Naive B cell (primary cell): ENCODE measurements around the gene APOBEC3G. TPM values are rescaled to one million over a fixed set of nuclear protein-coding genes. Genes with fewer than 3 reads are reported as not detected.
"Not testable (repeated sequence)": the region's sequence is repeated elsewhere in the genome, so short reads cannot be mapped to it uniquely, and the experiment has no call there.

Experiments used
- ATAC-seq, 2 donors: fragments of 150-1000 bp; cut with Tn5 transposase; 2 replicates each; pipeline ENCODE4 v1.10.0; 2021; ENCODE audit warnings: low read depth in 2 of 2, mild to moderate bottlenecking in 2 of 2, moderate library complexity in 2 of 2
- DNase-seq: peaks from one replicate; pipeline ENCODE4 v3.0.0; 2022
- H3K27ac Mint-ChIP-seq, 6 donors: one replicate each; pipeline ENCODE4 v1.8.0; 2020 to 2022; ENCODE audit warnings: mild to moderate bottlenecking in 6 of 6, mixed read lengths in 6 of 6, moderate library complexity in 5 of 6, inconsistent platforms in 2 of 6
- H3K27me3 Mint-ChIP-seq, 3 donors: one replicate each; pipeline ENCODE4 v1.8.0; 2021 to 2022; ENCODE audit warnings: mixed read lengths in 3 of 3, mild to moderate bottlenecking in 1 of 3
- H3K36me3 Mint-ChIP-seq, 2 donors: one replicate each; pipeline ENCODE4 v1.8.0; 2020 to 2022; ENCODE audit warnings: mixed read lengths in 2 of 2, inconsistent platforms in 1 of 2, mild to moderate bottlenecking in 1 of 2
- H3K4me1 Mint-ChIP-seq, 3 donors: one replicate each; pipeline ENCODE4 v1.8.0; 2020 to 2022; ENCODE audit warnings: mixed read lengths in 3 of 3, inconsistent platforms in 1 of 3, mild to moderate bottlenecking in 1 of 3, moderate library complexity in 1 of 3
- H3K4me3 Mint-ChIP-seq, 8 donors: one replicate each; pipeline ENCODE4 v1.8.0; 2020 to 2022; ENCODE audit warnings: mild to moderate bottlenecking in 8 of 8, mixed read lengths in 8 of 8, moderate library complexity in 8 of 8, inconsistent platforms in 2 of 8
- H3K9me3 Mint-ChIP-seq, 7 donors: one replicate each; pipeline ENCODE4 v1.8.0; 2020 to 2022; ENCODE audit warnings: mixed read lengths in 7 of 7, mild to moderate bottlenecking in 5 of 7, inconsistent platforms in 2 of 7, moderate library complexity in 1 of 7
- polyA plus RNA-seq, 6 donors: library from polyadenylated mRNA; unstranded; fragments of 300-500 nt; fragmentation: Illumina TruSeq; gene quantifications; one replicate each; pipeline ENCODE4 v1.2.3, GENCODE V29; 2021; ENCODE audit warnings: low read depth in 6 of 6

APOBEC3G gene
- polyA plus RNA-seq, 6 donors from 2014 or later = 87.2 to 136 (median 120) TPM

DNA sequence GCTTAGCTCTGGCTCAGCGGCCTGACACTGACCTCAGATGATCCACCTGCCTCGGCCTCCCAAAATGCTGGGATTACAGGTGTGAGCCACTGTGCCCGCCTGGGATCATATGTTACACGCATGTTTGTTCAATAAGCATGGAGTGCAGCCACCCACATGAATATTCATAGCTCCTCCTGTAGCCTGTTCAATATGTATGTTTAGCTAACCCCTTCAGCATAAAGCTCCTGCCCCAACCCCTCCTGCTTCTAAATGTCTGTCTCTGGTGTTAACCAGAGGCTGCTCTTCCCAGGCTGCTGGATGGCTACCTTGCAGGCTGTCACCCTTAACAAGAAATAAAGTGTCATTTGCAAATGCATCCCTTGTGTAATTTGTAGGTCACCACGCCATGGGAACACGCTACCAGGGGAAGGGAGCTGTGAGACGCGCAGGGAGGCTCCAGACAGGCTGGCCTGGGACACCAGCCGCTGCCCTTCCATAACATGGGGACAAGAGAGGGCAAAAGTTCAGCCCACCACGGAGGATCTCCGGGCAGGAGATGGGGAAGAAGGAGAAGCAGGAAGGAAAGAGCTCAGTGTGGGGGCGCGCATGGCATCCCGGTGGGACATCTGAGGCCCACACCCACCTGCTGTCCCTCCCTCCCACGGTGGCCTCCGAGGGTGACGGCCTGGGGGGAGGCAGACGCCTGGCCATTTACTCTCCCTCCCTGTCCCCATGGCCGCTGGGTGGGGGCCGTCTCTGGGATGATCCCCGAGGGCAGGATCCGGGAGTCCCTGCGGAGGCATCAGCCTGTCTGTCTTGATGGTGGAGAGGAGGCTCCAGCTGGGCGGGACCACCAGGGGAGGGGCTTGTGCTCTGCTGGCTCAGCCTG is 685 bp upstream of the APOBEC3G start:
- not testable (repeated sequence) for DNase-seq, ATAC-seq, H3K27me3 Mint-ChIP-seq, H3K9me3 Mint-ChIP-seq
- Mint-ChIP-seq H3K4me3 (peak overlapping the region; percentile 87 to 96 (median 93)), H3K4me1 (peaks cover 53 to 84% (median 70%) of the 10 kb centered on the region in 3 donors), H3K36me3 (peaks cover 10 to 12% of the 10 kb centered on the region in 2 donors), H3K27ac (peak overlapping the region; percentile 89 to 99 (median 96))

DNA sequence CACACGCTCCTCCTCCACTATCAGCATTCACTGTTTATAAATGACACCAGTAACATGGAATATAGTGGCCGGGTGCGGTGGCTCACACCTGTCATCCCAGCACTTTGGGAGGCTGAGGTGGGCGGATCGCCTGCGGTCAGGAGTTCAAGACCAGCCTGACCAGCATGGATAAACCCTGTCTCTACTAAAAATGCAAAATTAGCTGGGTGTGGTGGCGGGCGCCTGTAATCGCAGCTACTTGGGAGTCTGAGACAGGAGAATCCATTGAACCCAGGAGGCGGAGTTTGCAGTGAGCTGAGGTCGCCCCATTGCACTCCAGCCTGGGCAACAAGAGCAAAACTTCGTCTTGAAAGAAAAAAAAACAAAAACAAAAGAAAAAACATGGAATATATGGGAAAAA is 837 bp downstream of the APOBEC3G start:
- H3K4me1 Mint-ChIP-seq = peaks cover 52 to 83% (median 73%) of the 10 kb centered on the region in 3 donors
- H3K27me3 Mint-ChIP-seq, H3K9me3 Mint-ChIP-seq, ATAC-seq, DNase-seq: not testable (repeated sequence)
- H3K4me3 Mint-ChIP-seq = peak overlapping the region; percentile 87 to 96 (median 93)
- peak overlapping the region; percentile 93 to 98 (median 96) for H3K27ac Mint-ChIP-seq
- peaks cover 11 to 12% of the 10 kb centered on the region in 2 donors for H3K36me3 Mint-ChIP-seq

DNA sequence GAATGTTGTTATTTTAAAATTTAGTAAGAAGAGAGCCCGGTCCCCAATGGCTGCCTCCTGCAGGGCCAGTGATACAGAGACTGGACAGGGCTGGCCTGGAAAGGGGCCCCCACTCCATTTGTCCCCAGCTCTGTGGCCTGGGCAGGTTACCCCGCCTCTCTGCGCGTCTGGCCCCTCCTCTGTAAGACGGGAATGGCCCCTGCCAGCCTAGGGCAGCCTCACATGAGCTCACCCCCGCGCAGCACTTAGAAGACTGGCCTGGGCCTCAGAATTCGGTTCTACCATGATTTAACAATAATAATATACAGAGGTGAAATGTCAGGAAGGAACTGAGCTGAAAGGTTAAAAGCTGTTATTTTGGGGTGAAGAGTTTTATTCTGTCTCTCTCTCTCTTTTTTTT is 1.3 kb downstream of the APOBEC3G start:
- H3K4me1 Mint-ChIP-seq = peaks cover 51 to 78% (median 73%) of the 10 kb centered on the region in 3 donors
- peak overlapping the region; percentile 87 to 96 (median 93) for H3K4me3 Mint-ChIP-seq
- H3K27ac Mint-ChIP-seq = peak overlapping the region; percentile 49 to 98 (median 96)
- DNase-seq (no peak), ATAC-seq (no peak)
- no peaks in the 10 kb centered on the region for H3K9me3 Mint-ChIP-seq
- H3K27me3 Mint-ChIP-seq = no peaks in the 10 kb centered on the region
- H3K36me3 Mint-ChIP-seq = peaks cover 11 to 12% of the 10 kb centered on the region in 2 donors

DNA sequence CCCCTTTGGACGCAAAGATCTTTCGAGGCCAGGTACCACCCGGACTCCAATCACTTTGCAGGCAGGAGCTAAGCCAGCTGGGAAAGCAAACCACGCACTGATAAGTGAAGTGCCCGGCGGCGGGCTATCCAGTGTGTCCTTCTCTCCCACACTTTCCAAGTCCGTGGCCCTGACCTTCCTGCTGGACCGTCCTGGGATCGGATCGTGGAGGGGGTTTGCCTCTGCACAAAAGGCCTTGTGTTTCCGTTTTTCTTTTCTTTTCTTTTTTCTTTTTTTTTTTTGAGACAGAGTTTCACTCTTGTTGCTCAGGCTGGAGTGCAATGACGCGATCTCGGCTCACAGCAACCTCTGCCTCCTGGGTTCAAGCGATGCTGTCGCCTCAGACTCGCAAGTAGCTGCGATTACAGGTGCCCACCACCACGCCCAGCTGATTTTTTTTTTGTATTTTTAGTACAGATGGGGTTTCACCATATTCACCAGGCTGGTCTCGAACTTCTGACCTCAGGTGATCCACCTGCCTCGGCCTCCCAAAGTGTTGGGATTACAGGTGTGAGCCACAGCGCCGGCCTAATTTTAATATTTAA is 2.1 kb downstream of the APOBEC3G start:
- H3K4me3 Mint-ChIP-seq = peak overlapping the region in 7 of 8 donors; percentile 22 to 95 (median 93)
- not testable (repeated sequence) for ATAC-seq, H3K27me3 Mint-ChIP-seq, DNase-seq, H3K9me3 Mint-ChIP-seq
- H3K36me3 Mint-ChIP-seq = peaks cover 11 to 12% of the 10 kb centered on the region in 2 donors
- peak overlapping the region in 5 of 6 donors; percentile 62 to 98 (median 96) for H3K27ac Mint-ChIP-seq
- H3K4me1 Mint-ChIP-seq = peaks cover 46 to 70% (median 65%) of the 10 kb centered on the region in 3 donors

DNA sequence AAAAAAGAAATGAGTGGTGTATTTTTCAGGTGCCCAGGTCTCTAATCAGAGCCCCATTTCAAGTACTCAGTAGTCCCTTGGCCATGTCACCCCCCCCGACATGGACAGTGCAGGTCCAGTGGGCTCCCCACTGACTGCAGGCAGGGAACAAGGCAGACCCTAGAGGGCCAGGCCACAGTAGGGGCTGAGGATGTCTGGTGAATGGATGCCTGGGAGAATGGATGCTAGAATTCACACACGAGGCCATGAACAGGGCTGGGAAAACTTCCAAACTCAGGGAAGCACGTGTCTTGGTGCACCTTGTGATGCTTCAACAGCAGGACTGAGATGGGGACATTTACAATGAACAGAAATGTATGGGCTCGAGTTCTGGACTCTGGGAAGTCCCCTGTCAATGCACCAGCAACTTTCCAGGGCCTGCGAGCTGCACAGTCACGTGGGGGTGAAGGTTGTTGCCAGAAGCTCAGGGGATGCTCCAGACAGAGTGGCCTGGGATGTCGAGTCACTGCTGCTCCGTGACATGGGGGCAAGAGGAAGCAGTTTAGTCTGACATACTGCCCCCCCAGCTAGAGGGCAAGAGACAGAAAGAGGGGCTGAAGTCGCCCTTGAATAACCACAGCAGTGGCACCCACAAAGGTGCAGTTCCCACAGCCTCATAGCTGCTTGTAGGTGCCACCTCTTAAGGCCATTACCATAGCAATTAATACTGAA is 3.1 kb downstream of the APOBEC3G start:
- DNase-seq = peak; percentile 57

DNA sequence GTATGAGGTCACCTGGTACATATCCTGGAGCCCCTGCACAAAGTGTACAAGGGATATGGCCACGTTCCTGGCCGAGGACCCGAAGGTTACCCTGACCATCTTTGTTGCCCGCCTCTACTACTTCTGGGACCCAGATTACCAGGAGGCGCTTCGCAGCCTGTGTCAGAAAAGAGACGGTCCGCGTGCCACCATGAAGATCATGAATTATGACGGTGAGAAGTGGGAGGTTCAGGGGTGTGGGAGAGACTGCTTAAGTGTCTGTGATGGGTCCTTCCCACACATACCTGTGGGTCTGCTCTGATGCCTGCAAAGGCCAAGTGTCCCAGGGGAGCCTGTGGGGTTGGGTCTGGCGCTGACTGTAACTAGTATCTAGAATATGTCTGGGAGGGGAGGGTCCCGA is 3.9 kb downstream of the APOBEC3G start:
- no peak for ATAC-seq

More for the DNA sequence above, 3.1 kb downstream of the APOBEC3G start:
- Mint-ChIP-seq H3K27ac (peak overlapping the region; percentile 82 to 98 (median 91)), H3K4me1 (peaks cover 42 to 60% (median 58%) of the 10 kb centered on the region in 3 donors), H3K4me3 (peak overlapping the region; percentile 38 to 86 (median 75)), H3K27me3 (no peaks in the 10 kb centered on the region), H3K9me3 (no peaks in the 10 kb centered on the region), H3K36me3 (peaks cover 11 to 12% of the 10 kb centered on the region in 2 donors)
- ATAC-seq = peak; percentile 60 to 64

DNA sequence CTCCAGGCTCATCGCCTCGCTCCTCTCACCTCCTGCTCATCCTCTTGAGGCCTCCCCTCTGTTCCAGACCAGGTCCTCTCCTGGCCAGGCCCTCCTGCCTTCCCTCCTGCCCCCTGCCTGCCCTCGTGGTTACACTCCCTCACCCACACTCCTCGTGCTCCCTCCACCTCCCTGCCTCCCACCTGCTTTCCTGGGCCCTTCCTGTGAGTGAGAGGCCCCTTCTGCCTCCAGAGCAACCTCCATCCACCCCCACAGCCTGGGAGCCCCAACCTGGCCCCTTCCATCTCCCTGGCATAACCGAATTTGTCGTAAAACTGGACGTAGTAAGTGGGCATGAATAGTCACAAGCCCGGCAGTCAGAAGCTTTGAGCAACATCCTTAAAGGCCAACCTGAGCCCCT is 4.5 kb downstream of the APOBEC3G start:
- DNase-seq (no peak), ATAC-seq (no peak)
- peak overlapping the region in 4 of 6 donors; percentile 18 to 98 (median 67) for H3K27ac Mint-ChIP-seq
- H3K36me3 Mint-ChIP-seq = peaks cover 11 to 18% of the 10 kb centered on the region in 2 donors
- H3K9me3 Mint-ChIP-seq = no peaks in the 10 kb centered on the region
- peaks cover 31 to 51% (median 49%) of the 10 kb centered on the region in 3 donors for H3K4me1 Mint-ChIP-seq
- peak overlapping the region in 4 of 8 donors; percentile 45 to 75 (median 57) for H3K4me3 Mint-ChIP-seq
- no peaks in the 10 kb centered on the region for H3K27me3 Mint-ChIP-seq

More for the DNA sequence above, 3.9 kb downstream of the APOBEC3G start:
- Mint-ChIP-seq H3K36me3 (peaks cover 11 to 13% of the 10 kb centered on the region in 2 donors), H3K9me3 (no peaks in the 10 kb centered on the region), H3K27ac (peak overlapping the region in 5 of 6 donors; percentile 43 to 98 (median 94)), H3K27me3 (no peaks in the 10 kb centered on the region), H3K4me1 (peaks cover 36 to 54% (median 51%) of the 10 kb centered on the region in 3 donors), H3K4me3 (peak overlapping the region in 5 of 8 donors; percentile 21 to 86 (median 45))
- no peak for DNase-seq

DNA sequence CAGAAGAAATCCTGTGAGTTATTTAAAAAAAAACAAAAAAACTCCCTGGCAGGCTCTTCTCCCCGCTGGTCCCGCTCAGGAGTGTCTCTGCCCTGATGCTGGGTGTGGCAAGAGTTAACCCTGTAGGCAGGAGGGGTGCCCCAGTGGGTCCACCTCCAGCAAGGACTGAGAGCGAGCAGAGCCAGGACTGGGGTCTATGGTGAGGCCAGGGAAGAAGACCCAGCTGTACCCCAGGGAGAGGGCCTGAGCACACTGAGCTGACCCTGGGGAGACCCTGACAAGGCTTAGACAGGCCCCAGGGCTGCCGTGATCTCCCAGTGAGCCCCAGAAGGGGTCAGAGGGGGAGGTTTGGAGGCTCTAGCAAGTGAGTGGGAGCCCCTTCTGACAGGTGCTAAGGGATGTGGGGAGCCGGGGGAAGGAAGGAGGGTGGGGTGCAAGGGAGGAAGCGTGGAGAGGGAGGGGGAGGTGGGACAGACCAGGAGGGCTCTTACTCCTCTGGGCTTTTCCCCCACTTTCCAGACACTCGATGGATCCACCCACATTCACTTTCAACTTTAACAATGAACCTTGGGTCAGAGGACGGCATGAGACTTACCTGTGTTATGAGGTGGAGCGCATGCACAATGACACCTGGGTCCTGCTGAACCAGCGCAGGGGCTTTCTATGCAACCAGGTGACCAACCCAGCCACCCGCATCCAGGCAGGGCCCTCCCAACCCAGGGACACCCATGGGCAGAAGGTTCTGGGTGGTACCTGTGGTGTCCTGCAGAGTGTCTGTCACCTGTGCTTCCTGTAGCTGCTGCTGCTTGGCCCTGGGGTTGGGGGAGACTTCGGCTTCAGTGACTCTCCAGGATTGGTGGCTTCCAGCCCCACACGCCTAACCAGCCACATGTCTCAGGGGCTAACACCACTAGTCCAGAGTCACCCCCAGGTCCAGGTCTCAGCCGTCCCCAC is 6.4 kb downstream of the APOBEC3G start:
- DNase-seq = no peak
- H3K4me3 Mint-ChIP-seq = no peak overlapping the region

DNA sequence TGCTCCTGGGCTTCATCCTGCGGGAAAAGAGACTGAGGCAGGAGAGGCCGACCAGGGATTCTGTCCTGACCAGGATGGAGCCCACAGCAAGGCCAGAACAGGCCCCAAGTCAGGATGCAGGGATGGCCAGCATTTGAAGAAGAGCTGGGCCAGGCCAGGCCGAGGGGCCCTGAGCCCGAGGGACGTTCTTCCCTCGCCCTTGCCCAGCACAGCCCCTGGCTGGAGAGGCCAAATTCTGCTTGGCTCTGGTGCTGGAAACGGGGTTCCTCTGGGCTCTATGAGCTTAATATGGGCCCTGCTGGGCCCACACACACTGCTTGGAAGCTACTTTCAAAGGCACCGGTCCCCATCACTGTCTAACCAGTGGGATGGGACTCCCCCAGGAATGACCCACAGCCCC is 7.6 kb downstream of the APOBEC3G start:
- H3K9me3 Mint-ChIP-seq = no peaks in the 10 kb centered on the region
- no peak for ATAC-seq
- peaks cover 29 to 48% (median 33%) of the 10 kb centered on the region in 3 donors for H3K4me1 Mint-ChIP-seq
- H3K27ac Mint-ChIP-seq = peak overlapping the region in 1 of 6 donors; percentile 61
- H3K4me3 Mint-ChIP-seq = no peak overlapping the region
- no peaks in the 10 kb centered on the region for H3K27me3 Mint-ChIP-seq
- no peak for DNase-seq
- H3K36me3 Mint-ChIP-seq = peaks cover 11 to 20% of the 10 kb centered on the region in 2 donors

More for the DNA sequence above, 6.4 kb downstream of the APOBEC3G start:
- Mint-ChIP-seq H3K36me3 (peaks cover 11 to 20% of the 10 kb centered on the region in 2 donors), H3K4me1 (peaks cover 31 to 46% (median 36%) of the 10 kb centered on the region in 3 donors), H3K27ac (peak overlapping the region in 5 of 6 donors; percentile 23 to 65 (median 36)), H3K27me3 (no peaks in the 10 kb centered on the region), H3K9me3 (no peaks in the 10 kb centered on the region)
- ATAC-seq = no peak

DNA sequence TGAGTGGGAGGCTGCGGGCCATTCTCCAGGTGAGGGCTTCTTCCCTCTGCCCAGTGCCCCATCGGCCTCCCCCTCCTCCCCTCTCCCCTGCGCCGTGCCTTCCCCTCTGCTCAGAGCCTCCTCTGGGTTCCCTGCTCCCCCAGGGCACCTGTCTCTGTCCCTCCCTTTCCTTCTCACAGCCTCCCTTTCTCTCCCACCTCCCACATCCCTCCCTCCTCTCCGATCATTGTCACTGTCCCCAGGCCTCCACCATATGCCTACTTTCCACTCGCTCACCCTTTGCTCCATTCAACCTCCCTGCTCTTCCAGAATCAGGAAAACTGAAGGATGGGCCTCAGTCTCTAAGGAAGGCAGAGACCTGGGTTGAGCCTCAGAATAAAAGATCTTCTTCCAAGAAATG is 10.0 kb downstream of the APOBEC3G start:
- H3K4me1 Mint-ChIP-seq = peaks cover 20 to 42% (median 31%) of the 10 kb centered on the region in 3 donors

DNA sequence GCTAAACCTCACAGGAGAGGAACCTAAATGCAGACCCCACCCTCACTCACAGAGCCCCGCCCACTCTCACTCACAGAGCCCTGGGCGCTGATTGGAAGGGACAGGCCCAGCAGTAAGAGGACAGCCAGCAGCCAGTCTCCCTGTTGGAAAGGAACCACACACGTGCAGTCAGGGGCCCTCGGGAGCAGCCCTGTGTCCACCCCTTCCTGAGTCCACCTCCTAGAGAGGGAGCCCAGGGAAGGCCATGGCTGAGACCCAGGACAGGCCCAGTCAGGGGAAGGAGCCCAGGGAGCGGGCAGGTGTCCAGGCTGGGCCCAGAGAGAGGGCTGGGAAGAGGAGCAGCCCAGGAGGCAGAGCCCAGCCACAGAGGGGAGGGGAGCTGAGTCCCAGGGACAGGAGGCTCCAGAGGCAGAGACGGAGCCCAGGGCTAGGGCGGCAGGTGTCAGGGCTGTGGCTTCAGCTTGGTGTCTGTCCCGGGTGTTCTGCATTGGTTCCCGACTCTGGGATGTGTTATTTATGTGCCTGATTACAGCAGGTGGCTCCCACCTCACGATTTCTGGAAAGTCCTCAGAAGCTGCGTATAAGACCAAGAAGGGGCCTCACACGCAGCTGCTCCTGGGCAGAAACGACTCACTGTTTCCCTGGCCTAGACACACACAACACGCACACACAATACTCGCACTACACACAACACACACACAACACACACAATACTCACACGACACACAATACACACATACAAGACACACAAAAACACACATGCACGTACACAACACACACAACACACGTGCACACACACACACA is 11.0 kb downstream of the APOBEC3G start:
- Mint-ChIP-seq H3K27me3 (no peaks in the 10 kb centered on the region), H3K4me1 (peaks cover 26 to 47% (median 39%) of the 10 kb centered on the region in 3 donors), H3K27ac (peak overlapping the region in 4 of 6 donors; percentile 39 to 75 (median 42)), H3K36me3 (peaks cover 0 to 8% of the 10 kb centered on the region in 2 donors), H3K9me3 (no peaks in the 10 kb centered on the region), H3K4me3 (no peak overlapping the region)
- DNase-seq (no peak), ATAC-seq (no peak)

More for the DNA sequence above, 10.0 kb downstream of the APOBEC3G start:
- peak overlapping the region in 1 of 8 donors; percentile 42 for H3K4me3 Mint-ChIP-seq
- H3K27ac Mint-ChIP-seq = peak overlapping the region in 4 of 6 donors; percentile 9 to 80 (median 42)
- peaks cover 0 to 8% of the 10 kb centered on the region in 2 donors for H3K36me3 Mint-ChIP-seq
- no peaks in the 10 kb centered on the region for H3K9me3 Mint-ChIP-seq
- DNase-seq (no peak), ATAC-seq (no peak)
- H3K27me3 Mint-ChIP-seq = no peaks in the 10 kb centered on the region
